ENCODE data around the gene LCN1.

The LCN1 gene

DNA sequence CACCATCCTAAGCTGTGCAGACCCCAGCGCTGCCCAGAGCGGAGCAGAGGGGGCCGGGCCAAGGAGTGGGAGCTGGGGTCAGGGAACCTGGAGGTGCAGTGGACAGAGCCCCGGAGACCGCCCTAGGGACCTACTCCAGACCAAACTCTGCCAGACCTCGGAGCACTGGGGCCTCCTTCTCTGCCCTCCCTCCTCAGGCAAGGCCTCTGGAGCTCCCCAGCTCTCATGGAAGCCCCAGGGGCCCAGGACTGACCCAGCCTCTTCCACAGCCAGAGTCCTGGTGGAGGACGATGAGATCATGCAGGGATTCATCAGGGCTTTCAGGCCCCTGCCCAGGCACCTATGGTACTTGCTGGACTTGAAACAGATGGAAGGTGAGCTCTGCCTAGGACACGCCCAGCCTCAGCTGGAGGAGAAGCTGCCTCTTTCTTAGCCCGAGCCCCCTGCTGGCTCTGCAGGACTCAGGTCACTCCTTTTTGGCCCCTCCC lies 43.9 kb downstream of the LCN1 start:
- Histone ChIP-seq H3F3A (ENCODE audit: low read depth) (no peaks in the 10 kb centered on the region), H3K9me3 (ENCODE audit: insufficient read depth, low read depth, low read length) (peaks cover 2% of the 10 kb centered on the region; the same call in 1 of the 2 replicates), H3K27me3 (ENCODE audit: insufficient read depth, low read length, poor library complexity, severe bottlenecking) (no peaks in the 10 kb centered on the region), H3K4me1 (ENCODE audit: insufficient read depth, low read length, poor library complexity, severe bottlenecking) (no peaks in the 10 kb centered on the region), H3K79me2 (ENCODE audit: insufficient read depth, low read length) (no peaks in the 10 kb centered on the region), H4K20me1 (ENCODE audit: insufficient read depth, low read length, poor library complexity, severe bottlenecking) (no peaks in the 10 kb centered on the region), H3K9me2 (replicated peaks; ENCODE audit: low read depth, low read length) (no peaks in the 10 kb centered on the region), H3K36me3 (ENCODE audit: insufficient read depth, low read length) (no peaks in the 10 kb centered on the region), H3K9ac (ENCODE audit: low read depth, low read length, poor library complexity, severe bottlenecking) (no peak overlapping the region), H3K4me3 (ENCODE audit: low read length, poor library complexity, severe bottlenecking) (no peak overlapping the region), H3K4me2 (ENCODE audit: low read depth, low read length, poor library complexity, severe bottlenecking) (no peak overlapping the region), H2AFZ (ENCODE audit: low read length) (no peak overlapping the region)
- TF ChIP-seq, protein P1, sequence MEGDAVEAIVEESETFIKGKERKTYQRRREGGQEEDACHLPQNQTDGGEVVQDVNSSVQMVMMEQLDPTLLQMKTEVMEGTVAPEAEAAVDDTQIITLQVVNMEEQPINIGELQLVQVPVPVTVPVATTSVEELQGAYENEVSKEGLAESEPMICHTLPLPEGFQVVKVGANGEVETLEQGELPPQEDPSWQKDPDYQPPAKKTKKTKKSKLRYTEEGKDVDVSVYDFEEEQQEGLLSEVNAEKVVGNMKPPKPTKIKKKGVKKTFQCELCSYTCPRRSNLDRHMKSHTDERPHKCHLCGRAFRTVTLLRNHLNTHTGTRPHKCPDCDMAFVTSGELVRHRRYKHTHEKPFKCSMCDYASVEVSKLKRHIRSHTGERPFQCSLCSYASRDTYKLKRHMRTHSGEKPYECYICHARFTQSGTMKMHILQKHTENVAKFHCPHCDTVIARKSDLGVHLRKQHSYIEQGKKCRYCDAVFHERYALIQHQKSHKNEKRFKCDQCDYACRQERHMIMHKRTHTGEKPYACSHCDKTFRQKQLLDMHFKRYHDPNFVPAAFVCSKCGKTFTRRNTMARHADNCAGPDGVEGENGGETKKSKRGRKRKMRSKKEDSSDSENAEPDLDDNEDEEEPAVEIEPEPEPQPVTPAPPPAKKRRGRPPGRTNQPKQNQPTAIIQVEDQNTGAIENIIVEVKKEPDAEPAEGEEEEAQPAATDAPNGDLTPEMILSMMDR (conservative IDR thresholded peaks at IDR 0.05; ENCODE audit: low read length): no peak
- TF ChIP-seq EZH2phosphoT487 (IDR thresholded peaks at IDR 0.05; ENCODE audit: borderline replicate concordance): no peak

DNA sequence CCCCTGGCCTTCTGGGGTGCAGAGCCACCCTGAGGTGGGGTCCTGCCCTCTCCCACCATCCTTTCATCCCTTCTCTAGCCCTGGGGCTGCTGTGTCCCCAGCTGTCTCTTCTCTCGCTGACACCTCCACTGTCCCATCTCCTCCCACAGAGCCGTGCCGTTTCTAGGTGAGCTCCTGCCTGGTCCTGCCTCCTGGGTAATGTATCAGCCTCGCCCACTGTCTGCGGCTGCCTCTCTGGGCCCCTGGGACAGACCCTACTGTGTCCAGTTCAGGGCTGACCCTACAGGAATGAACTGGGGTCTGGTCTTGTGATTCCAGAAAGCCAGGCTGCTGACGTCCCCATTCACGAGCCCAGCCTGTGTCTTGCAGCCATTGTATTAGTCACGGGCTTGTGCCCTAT lies 44.4 kb downstream of the LCN1 start:
- Histone ChIP-seq H3K27me3 (ENCODE audit: insufficient read depth, low read length, poor library complexity, severe bottlenecking) (no peaks in the 10 kb centered on the region), H3K9me2 (replicated peaks; ENCODE audit: low read depth, low read length) (no peaks in the 10 kb centered on the region), H3K9ac (ENCODE audit: low read depth, low read length, poor library complexity, severe bottlenecking) (no peak overlapping the region), H3K79me2 (ENCODE audit: insufficient read depth, low read length) (no peaks in the 10 kb centered on the region), H3F3A (ENCODE audit: low read depth) (no peaks in the 10 kb centered on the region), H2AFZ (ENCODE audit: low read length) (no peak overlapping the region), H3K4me3 (ENCODE audit: low read length, poor library complexity, severe bottlenecking) (no peak overlapping the region), H3K4me2 (ENCODE audit: low read depth, low read length, poor library complexity, severe bottlenecking) (no peak overlapping the region), H3K36me3 (ENCODE audit: insufficient read depth, low read length) (no peaks in the 10 kb centered on the region), H4K20me1 (ENCODE audit: insufficient read depth, low read length, poor library complexity, severe bottlenecking) (no peaks in the 10 kb centered on the region), H3K4me1 (ENCODE audit: insufficient read depth, low read length, poor library complexity, severe bottlenecking) (no peaks in the 10 kb centered on the region), H3K9me3 (ENCODE audit: insufficient read depth, low read depth, low read length) (peaks cover 2% of the 10 kb centered on the region; the same call in 1 of the 2 replicates)
- TF ChIP-seq EZH2phosphoT487 (IDR thresholded peaks at IDR 0.05; ENCODE audit: borderline replicate concordance): no peak
- TF ChIP-seq, protein P1 (conservative IDR thresholded peaks at IDR 0.05; ENCODE audit: low read length): no peak

DNA sequence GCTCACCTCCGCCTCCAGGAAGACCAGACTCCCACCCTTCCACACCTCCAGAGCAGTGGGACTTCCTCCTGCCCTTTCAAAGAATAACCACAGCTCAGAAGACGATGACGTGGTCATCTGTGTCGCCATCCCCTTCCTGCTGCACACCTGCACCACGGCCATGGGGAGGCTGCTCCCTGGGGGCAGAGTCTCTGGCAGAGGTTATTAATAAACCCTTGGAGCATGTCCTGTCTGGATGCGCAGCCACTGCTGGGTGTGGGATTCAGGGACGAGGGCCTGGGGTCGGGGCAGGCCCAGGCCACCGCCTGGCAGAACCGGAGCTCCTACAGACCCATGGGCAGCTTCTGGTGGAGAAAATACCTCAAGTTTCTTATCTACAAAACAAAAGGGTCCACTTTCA lies 45.3 kb downstream of the LCN1 start:
- Histone ChIP-seq H4K20me1 (ENCODE audit: insufficient read depth, low read length, poor library complexity, severe bottlenecking) (no peaks in the 10 kb centered on the region), H3K79me2 (ENCODE audit: insufficient read depth, low read length) (no peaks in the 10 kb centered on the region), H3F3A (ENCODE audit: low read depth) (no peaks in the 10 kb centered on the region), H3K9ac (ENCODE audit: low read depth, low read length, poor library complexity, severe bottlenecking) (no peak overlapping the region), H3K27me3 (ENCODE audit: insufficient read depth, low read length, poor library complexity, severe bottlenecking) (no peaks in the 10 kb centered on the region), H3K9me2 (replicated peaks; ENCODE audit: low read depth, low read length) (no peaks in the 10 kb centered on the region), H2AFZ (ENCODE audit: low read length) (no peak overlapping the region), H3K9me3 (ENCODE audit: insufficient read depth, low read depth, low read length) (peaks cover 2% of the 10 kb centered on the region; the same call in 1 of the 2 replicates), H3K36me3 (ENCODE audit: insufficient read depth, low read length) (no peaks in the 10 kb centered on the region), H3K4me3 (ENCODE audit: low read length, poor library complexity, severe bottlenecking) (no peak overlapping the region), H3K4me2 (ENCODE audit: low read depth, low read length, poor library complexity, severe bottlenecking) (no peak overlapping the region), H3K4me1 (ENCODE audit: insufficient read depth, low read length, poor library complexity, severe bottlenecking) (no peaks in the 10 kb centered on the region)
- TF ChIP-seq, protein P1 (conservative IDR thresholded peaks at IDR 0.05; ENCODE audit: low read length): no peak
- TF ChIP-seq EZH2phosphoT487 (IDR thresholded peaks at IDR 0.05; ENCODE audit: borderline replicate concordance): no peak
